Natural killer cell (primary cell): ENCODE measurements around the gene SNX20. TPM values are rescaled to one million over a fixed set of nuclear protein-coding genes. Genes with fewer than 3 reads are reported as not detected.

Experiments
- ATAC-seq, 3 donors: fragments of 150-1000 bp in 2 of 3; fragments of 200-7000 bp in 1 of 3; cut with Tn5 transposase; 1 replicate in 1 of 3; 2 replicates in 2 of 3; pipeline ENCODE4 v1.10.0; 2021; ENCODE audit warnings: mild to moderate bottlenecking in 2 of 3, moderate library complexity in 2 of 3
- DNase-seq, 2 donors: peaks; one replicate each; pipeline versions ENCODE4 v3.0.0 to v3.0.0-alpha.2; 2013 to 2021; ENCODE audit warnings: mixed read lengths in 1 of 2
- H3K27ac ChIP-seq: one replicate; pipeline ENCODE4 v1.5.1; 2013; ENCODE audit warnings: mild to moderate bottlenecking, low read length
- H3K27me3 ChIP-seq: one replicate; pipeline ENCODE4 v1.6.1; 2013; ENCODE audit warnings: low read length; ENCODE audit not compliant: control insufficient read depth, insufficient read depth
- H3K36me3 ChIP-seq: one replicate; pipeline ENCODE4 v1.6.1; 2013; ENCODE audit warnings: low read length; ENCODE audit not compliant: control insufficient read depth, insufficient read depth
- H3K4me1 ChIP-seq: one replicate; pipeline ENCODE4 v1.6.1; 2013; ENCODE audit warnings: low read length; ENCODE audit not compliant: control insufficient read depth, insufficient read depth
- H3K4me3 ChIP-seq: one replicate; pipeline ENCODE4 v1.5.1; 2013; ENCODE audit warnings: low read length
- H3K9me3 ChIP-seq: one replicate; pipeline ENCODE4 v1.6.1; 2013; ENCODE audit warnings: low read length; ENCODE audit not compliant: control insufficient read depth, insufficient read depth
- H3K27ac Mint-ChIP-seq, 2 donors: one replicate each; pipeline ENCODE4 v1.8.0; 2022; ENCODE audit warnings: mild to moderate bottlenecking in 2 of 2, mixed read lengths in 2 of 2, moderate library complexity in 1 of 2
- H3K27me3 Mint-ChIP-seq, 2 donors: one replicate each; pipeline ENCODE4 v1.8.0; 2022; ENCODE audit warnings: low read depth in 2 of 2, mixed read lengths in 2 of 2
- H3K36me3 Mint-ChIP-seq: one replicate; pipeline ENCODE4 v1.8.0; 2022; ENCODE audit warnings: mixed read lengths
- H3K4me1 Mint-ChIP-seq, 2 donors: one replicate each; pipeline ENCODE4 v1.8.0; 2022; ENCODE audit warnings: mixed read lengths in 2 of 2
- H3K4me3 Mint-ChIP-seq: one replicate; pipeline ENCODE4 v1.8.0; 2022; ENCODE audit warnings: mild to moderate bottlenecking, moderate library complexity, mixed read lengths
- H3K9me3 Mint-ChIP-seq, 2 donors: one replicate each; pipeline ENCODE4 v1.8.0; 2022; ENCODE audit warnings: mixed read lengths in 2 of 2
- WGBS: methylation state at CpG from one replicate; pipeline ENCODE4 v1.1.7; 2013; ENCODE audit warnings: missing lambda C conversion rate; ENCODE audit not compliant: insufficient coverage; 5-methylcytosine and 5-hydroxymethylcytosine counted together
- intact Hi-C: fragments of 100-400 bp; cut with micrococcal nuclease; formaldehyde crosslinking; loops from one replicate; pipeline ENCODE4 v1.14.2; 2022
- total RNA-seq, 4 donors: library from RNA; stranded (reverse); fragments of 120-200 nt in 1 of 4; gene quantifications; one replicate each; pipeline versions ENCODE4 v1.2.3 to v1.2.4, GENCODE V29; 2013 to 2022
- TF ChIP-seq, protein P1 (sequence below): fragments of 200-600 bp; IDR thresholded peaks from one replicate; pipeline ENCODE4 v1.8.0; 2022; ENCODE audit warnings: antibody characterized with exemption

SNX20 gene
- total RNA-seq, 3 donors from 2014 or later (not counting 1 experiment from before 2014, with no cell fraction given), result 33.0 to 53.9 (median 51.7) TPM

DNA sequence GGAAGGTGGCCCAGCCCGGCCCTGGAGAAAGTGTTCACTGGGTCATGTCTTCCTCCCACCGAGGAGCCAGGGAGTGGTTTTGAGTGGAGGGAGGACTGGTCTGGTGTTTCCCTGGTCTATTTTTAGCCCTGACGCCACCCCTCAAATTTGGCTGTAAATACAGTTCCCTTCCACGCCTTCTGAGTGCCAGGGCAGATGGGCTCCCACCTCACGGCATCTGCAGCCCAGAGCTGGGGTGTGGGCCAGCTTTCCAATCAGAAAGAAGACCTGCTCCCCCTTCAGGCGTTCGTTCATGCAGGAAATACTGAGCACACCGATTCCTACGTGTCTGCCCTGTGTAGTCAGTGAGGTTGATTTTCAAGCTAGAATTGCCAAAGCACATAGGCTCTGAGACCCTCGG, 53.7 kb downstream of the SNX20 start:
- Mint-ChIP-seq H3K4me1 (peaks cover 13% of the 10 kb centered on the region in 2 donors), H3K27me3 (peaks cover 0 to 5% of the 10 kb centered on the region in 2 donors), H3K4me3 (peak overlapping the region; percentile 60)

DNA sequence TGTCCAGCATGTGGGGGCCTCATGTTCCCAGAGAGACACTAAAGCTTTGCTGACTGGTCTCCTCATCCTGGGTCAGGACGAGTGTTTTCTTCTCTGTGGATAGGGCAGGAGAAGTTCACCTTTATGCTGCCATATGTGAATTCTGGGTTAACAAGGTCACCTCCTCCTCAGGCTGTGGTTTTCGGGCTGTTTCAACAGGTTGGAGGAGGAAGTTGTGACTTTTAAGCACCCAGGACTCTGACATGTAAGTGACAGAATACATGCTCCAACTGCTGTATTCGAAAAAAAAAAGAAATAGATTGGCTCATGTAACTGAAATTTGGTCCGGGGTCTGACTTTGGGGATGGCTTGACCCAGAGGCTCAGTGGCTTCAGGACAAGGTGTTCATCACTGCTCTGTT, 54.2 kb downstream of the SNX20 start:
- peaks cover 13% of the 10 kb centered on the region in 2 donors for H3K4me1 Mint-ChIP-seq
- H3K4me3 ChIP-seq, result no peak overlapping the region
- TF ChIP-seq, protein P1, sequence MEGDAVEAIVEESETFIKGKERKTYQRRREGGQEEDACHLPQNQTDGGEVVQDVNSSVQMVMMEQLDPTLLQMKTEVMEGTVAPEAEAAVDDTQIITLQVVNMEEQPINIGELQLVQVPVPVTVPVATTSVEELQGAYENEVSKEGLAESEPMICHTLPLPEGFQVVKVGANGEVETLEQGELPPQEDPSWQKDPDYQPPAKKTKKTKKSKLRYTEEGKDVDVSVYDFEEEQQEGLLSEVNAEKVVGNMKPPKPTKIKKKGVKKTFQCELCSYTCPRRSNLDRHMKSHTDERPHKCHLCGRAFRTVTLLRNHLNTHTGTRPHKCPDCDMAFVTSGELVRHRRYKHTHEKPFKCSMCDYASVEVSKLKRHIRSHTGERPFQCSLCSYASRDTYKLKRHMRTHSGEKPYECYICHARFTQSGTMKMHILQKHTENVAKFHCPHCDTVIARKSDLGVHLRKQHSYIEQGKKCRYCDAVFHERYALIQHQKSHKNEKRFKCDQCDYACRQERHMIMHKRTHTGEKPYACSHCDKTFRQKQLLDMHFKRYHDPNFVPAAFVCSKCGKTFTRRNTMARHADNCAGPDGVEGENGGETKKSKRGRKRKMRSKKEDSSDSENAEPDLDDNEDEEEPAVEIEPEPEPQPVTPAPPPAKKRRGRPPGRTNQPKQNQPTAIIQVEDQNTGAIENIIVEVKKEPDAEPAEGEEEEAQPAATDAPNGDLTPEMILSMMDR, result no peak
- peak in 1 of 2 donors; percentile 39 for DNase-seq
- no peak overlapping the region for H3K27ac ChIP-seq
- no peaks in the 10 kb centered on the region for H3K27me3 ChIP-seq
- ATAC-seq, result no peak
- peak overlapping the region in 1 of 2 donors; percentile 47 for H3K27ac Mint-ChIP-seq
- intact Hi-C loops, result no loop called here
- H3K4me3 Mint-ChIP-seq, result no peak overlapping the region
- no peaks in the 10 kb centered on the region for H3K9me3 ChIP-seq
- H3K36me3 ChIP-seq, result no peaks in the 10 kb centered on the region
- WGBS, result 16% methylated on average over 4 of the region's 4 CpGs
- H3K27me3 Mint-ChIP-seq, result peaks cover 0 to 5% of the 10 kb centered on the region in 2 donors
- H3K9me3 Mint-ChIP-seq, result no peaks in the 10 kb centered on the region
- peaks cover 17% of the 10 kb centered on the region for H3K4me1 ChIP-seq
- H3K36me3 Mint-ChIP-seq, result no peaks in the 10 kb centered on the region

More for the DNA sequence above, 53.7 kb downstream of the SNX20 start:
- intact Hi-C loops, result no loop called here
- H3K4me3 ChIP-seq, result no peak overlapping the region
- no peaks in the 10 kb centered on the region for H3K36me3 ChIP-seq
- peak overlapping the region in 1 of 2 donors; percentile 47 for H3K27ac Mint-ChIP-seq
- TF ChIP-seq, protein P1, result no peak
- no peaks in the 10 kb centered on the region for H3K9me3 ChIP-seq
- no peaks in the 10 kb centered on the region for H3K27me3 ChIP-seq
- WGBS, result 9% methylated on average over 10 of the region's 10 CpGs
- ATAC-seq, result peak; percentile 38 to 73 (median 42)
- H3K9me3 Mint-ChIP-seq, result no peaks in the 10 kb centered on the region
- H3K4me1 ChIP-seq, result peaks cover 17% of the 10 kb centered on the region
- DNase-seq, result peak in 1 of 2 donors; percentile 74
- H3K36me3 Mint-ChIP-seq, result no peaks in the 10 kb centered on the region
- H3K27ac ChIP-seq, result no peak overlapping the region

DNA sequence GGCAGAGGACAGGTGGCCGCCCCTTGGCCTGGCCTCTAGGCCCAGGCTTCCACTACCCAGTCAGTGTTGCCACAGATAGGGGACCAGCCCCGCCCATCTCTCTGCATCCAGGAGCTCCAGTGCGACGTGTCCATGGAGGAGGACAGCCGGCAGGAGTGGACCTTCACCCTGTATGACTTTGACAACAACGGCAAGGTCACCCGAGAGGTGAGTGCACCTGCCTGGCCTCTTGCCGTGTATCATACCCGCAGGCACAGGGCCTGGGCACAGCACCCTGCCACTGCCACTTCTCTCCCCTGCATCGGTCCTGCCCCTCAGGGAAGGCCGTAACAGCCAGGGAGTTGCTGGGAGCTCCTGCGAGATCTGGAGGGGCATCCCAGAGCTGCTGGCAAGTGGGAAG, 55.7 kb downstream of the SNX20 start:
- Mint-ChIP-seq H3K4me1 (peaks cover 13% of the 10 kb centered on the region in 2 donors), H3K27me3 (peaks cover 0 to 5% of the 10 kb centered on the region in 2 donors), H3K9me3 (no peaks in the 10 kb centered on the region), H3K27ac (no peak overlapping the region), H3K36me3 (no peaks in the 10 kb centered on the region), H3K4me3 (no peak overlapping the region)
- 93% methylated on average over 12 of the region's 12 CpGs for WGBS
- Histone ChIP-seq H3K4me1 (peaks cover 17% of the 10 kb centered on the region), H3K36me3 (no peaks in the 10 kb centered on the region), H3K27me3 (no peaks in the 10 kb centered on the region), H3K27ac (no peak overlapping the region), H3K4me3 (no peak overlapping the region), H3K9me3 (no peaks in the 10 kb centered on the region)
- TF ChIP-seq, protein P1, result no peak
- ATAC-seq (no peak), DNase-seq (no peak)
- intact Hi-C loops, result no loop called here

DNA sequence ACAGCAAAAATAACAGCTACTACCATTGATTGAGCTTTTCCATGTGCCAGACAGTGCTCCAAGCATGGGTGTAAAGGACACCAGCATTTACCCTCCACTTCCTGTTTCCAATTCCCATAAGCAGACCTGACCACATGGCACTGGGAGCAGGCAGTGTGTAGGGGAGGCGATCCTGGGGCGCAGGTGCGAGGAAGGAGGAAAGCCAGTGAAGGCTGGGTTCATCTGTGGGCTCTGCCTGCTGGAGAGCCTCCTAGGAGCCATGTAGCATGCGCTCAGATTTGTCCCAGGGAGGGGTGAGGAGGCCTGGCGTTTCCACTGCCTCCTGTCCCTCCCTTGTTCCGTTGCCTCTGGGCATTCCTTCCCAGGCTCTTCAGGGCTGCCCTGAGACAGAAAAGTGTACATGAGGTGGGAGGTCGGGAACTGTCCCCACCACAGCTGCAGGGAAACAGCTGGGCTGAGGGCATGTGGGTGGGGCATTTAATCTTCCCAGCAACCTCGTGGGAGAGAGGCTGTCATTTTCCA, 56.6 kb downstream of the SNX20 start:
- no peak overlapping the region for H3K4me3 Mint-ChIP-seq
- WGBS, result 86% methylated on average over 8 of the region's 8 CpGs
- H3K4me3 ChIP-seq, result no peak overlapping the region
- DNase-seq (no peak), ATAC-seq (no peak)
- H3K9me3 ChIP-seq, result no peaks in the 10 kb centered on the region
- H3K4me1 ChIP-seq, result peaks cover 17% of the 10 kb centered on the region
- no peaks in the 10 kb centered on the region for H3K36me3 Mint-ChIP-seq
- no peaks in the 10 kb centered on the region for H3K27me3 ChIP-seq
- H3K4me1 Mint-ChIP-seq, result peaks cover 13% of the 10 kb centered on the region in 2 donors
- no peak overlapping the region for H3K27ac Mint-ChIP-seq
- no peaks in the 10 kb centered on the region for H3K36me3 ChIP-seq
- H3K9me3 Mint-ChIP-seq, result no peaks in the 10 kb centered on the region
- intact Hi-C loops, result no loop called here
- H3K27ac ChIP-seq, result no peak overlapping the region
- TF ChIP-seq, protein P1, result no peak
- peaks cover 0 to 5% of the 10 kb centered on the region in 2 donors for H3K27me3 Mint-ChIP-seq
